H1 (cell line): ENCODE data around the gene MUS81. TPM values are rescaled to one million over a fixed set of nuclear protein-coding genes. Genes with fewer than 3 reads are reported as not detected.

Source experiments
- CTCF ChIA-PET: fragments of 300-600 bp; sonication (Branson Sonifier 250); formaldehyde crosslinking; loops from one replicate; lab custom pipeline; 2021; ENCODE audit not compliant: partially characterized antibody; lab: Charles Lee
- POLR2A ChIA-PET: fragments of 300-600 bp; sonication (Branson Sonifier 250); formaldehyde crosslinking; loops from one replicate; lab custom pipeline; 2021; ENCODE audit warnings: inconsistent platforms; ENCODE audit not compliant: partially characterized antibody; lab: Charles Lee
- DNase-seq, 2 experiments: peaks; one replicate each; pipeline versions ENCODE4 v3.0.0 to v3.0.0-alpha.2; 2010 to 2022; ENCODE audit warnings: low spot score in 2 of 2, low read depth in 1 of 2, mixed read lengths in 1 of 2
- FAIRE-seq: peaks from 2 replicates; lab custom pipeline; 2011; peaks lifted over from hg19 to GRCh38; lab: Jason Lieb, UNC
- H2AFZ ChIP-seq: 2 replicates; pipeline ENCODE4 v1.8.1; 2012; ENCODE audit warnings: low read length, inconsistent platforms
- H2AK5ac ChIP-seq: 2 replicates; pipeline ENCODE4 v1.6.1; 2013; ENCODE audit warnings: low read depth, low read length
- H2BK120ac ChIP-seq: replicated peaks from 2 replicates; pipeline ENCODE3; 2013; ENCODE audit warnings: low read depth, low read length, inconsistent platforms
- H2BK12ac ChIP-seq: 2 replicates; pipeline ENCODE4 v1.6.1; 2013; ENCODE audit warnings: low read depth, low read length
- H2BK15ac ChIP-seq: 2 replicates; pipeline ENCODE4 v1.6.1; 2013; ENCODE audit warnings: low read length
- H2BK20ac ChIP-seq: 2 replicates; pipeline ENCODE4 v1.6.1; 2013; ENCODE audit warnings: low read length
- H2BK5ac ChIP-seq: 2 replicates; pipeline ENCODE4 v1.6.1; 2013; ENCODE audit warnings: low read depth, low read length
- H3K14ac ChIP-seq: 2 replicates; pipeline ENCODE4 v1.6.1; 2013; ENCODE audit warnings: inconsistent platforms; ENCODE audit not compliant: insufficient read length
- H3K18ac ChIP-seq: 2 replicates; pipeline ENCODE4 v1.6.1; 2013; ENCODE audit warnings: low read length; ENCODE audit errors: extremely low read depth
- H3K23ac ChIP-seq: 2 replicates; pipeline ENCODE4 v1.6.1; 2013; ENCODE audit warnings: inconsistent platforms; ENCODE audit not compliant: insufficient read length
- H3K23me2 ChIP-seq: 2 replicates; pipeline ENCODE4 v1.6.1; 2013; ENCODE audit warnings: low read depth, low read length
- H3K27ac ChIP-seq: 2 replicates; pipeline ENCODE4 v1.6.1; 2011; ENCODE audit warnings: low read depth, low read length, inconsistent platforms
- H3K27me3 ChIP-seq, 4 experiments: replicated peaks in 1 of 4; 1 replicate in 1 of 4; 2 replicates in 3 of 4; pipeline versions ENCODE4 v1.6.1 to v1.8.1; 2011 to 2013; ENCODE audit warnings: low read length in 3 of 4, mild to moderate bottlenecking in 3 of 4, inconsistent platforms in 2 of 4, mixed read lengths in 2 of 4, moderate library complexity in 1 of 4; ENCODE audit not compliant: control insufficient read depth in 3 of 4, insufficient read depth in 3 of 4; ENCODE audit errors: extremely low read depth in 1 of 4
- H3K36me3 ChIP-seq, 4 experiments: 2 replicates each; pipeline versions ENCODE4 v1.6.1 to v1.8.1; 2011 to 2013; ENCODE audit warnings: mild to moderate bottlenecking in 4 of 4, low read length in 3 of 4, moderate library complexity in 2 of 4, control low read depth in 1 of 4, inconsistent platforms in 1 of 4; ENCODE audit not compliant: insufficient read depth in 4 of 4, control insufficient read depth in 2 of 4
- H3K4ac ChIP-seq: replicated peaks from 2 replicates; pipeline ENCODE3; 2013; ENCODE audit warnings: low read length, low read depth, mixed read lengths, inconsistent platforms; ENCODE audit not compliant: insufficient read length
- H3K4me1 ChIP-seq, 4 experiments: replicated peaks in 1 of 4; 1 replicate in 1 of 4; 2 replicates in 3 of 4; pipeline versions ENCODE4 v1.6.1 to v1.8.1; 2011 to 2013; ENCODE audit warnings: low read length in 3 of 4, inconsistent platforms in 2 of 4, mixed read lengths in 1 of 4; ENCODE audit not compliant: insufficient read depth in 4 of 4, control insufficient read depth in 3 of 4
- H3K4me2 ChIP-seq, 2 experiments: 2 replicates each; pipeline versions ENCODE4 v1.6.1 to v1.8.1; 2011 to 2013; ENCODE audit warnings: low read depth in 2 of 2, low read length in 2 of 2, control low read depth in 1 of 2, inconsistent platforms in 1 of 2, mild to moderate bottlenecking in 1 of 2; ENCODE audit not compliant: insufficient read depth in 1 of 2
- H3K4me3 ChIP-seq, 4 experiments: fragments of 200-600, 300-600 bp in 1 of 4; sonication (generic), shearing (Covaris generic), sonication (Bioruptor Twin) in 1 of 4; 2 replicates each; pipeline versions ENCODE4 v1.5.1 to v1.8.1; 2011 to 2016; ENCODE audit warnings: low read length in 4 of 4, low read depth in 3 of 4, control low read depth in 2 of 4, inconsistent platforms in 2 of 4, mild to moderate bottlenecking in 2 of 4, mixed read lengths in 1 of 4, moderate library complexity in 1 of 4; ENCODE audit not compliant: insufficient read depth in 2 of 4; ENCODE audit errors: extremely low read depth in 1 of 4
- H3K56ac ChIP-seq: replicated peaks from 2 replicates; pipeline ENCODE3; 2013; ENCODE audit warnings: low read depth, mild to moderate bottlenecking, mixed read lengths, low read length, inconsistent platforms; ENCODE audit not compliant: insufficient read length
- H3K79me1 ChIP-seq: 2 replicates; pipeline ENCODE4 v1.6.1; 2013; ENCODE audit warnings: low read depth, low read length, control low read depth
- H3K79me2 ChIP-seq, 2 experiments: 2 replicates each; pipeline versions ENCODE4 v1.6.1 to v1.8.1; 2012 to 2013; ENCODE audit warnings: low read length in 2 of 2, mild to moderate bottlenecking in 2 of 2, inconsistent platforms in 1 of 2; ENCODE audit not compliant: insufficient read depth in 2 of 2, control insufficient read depth in 1 of 2
- H3K9ac ChIP-seq, 4 experiments: replicated peaks in 1 of 4; 1 replicate in 1 of 4; 2 replicates in 3 of 4; pipeline versions ENCODE4 v1.6.1 to v1.8.1; 2011 to 2013; ENCODE audit warnings: low read depth in 3 of 4, low read length in 3 of 4, control low read depth in 2 of 4, mild to moderate bottlenecking in 2 of 4, moderate library complexity in 2 of 4, inconsistent platforms in 1 of 4; ENCODE audit errors: extremely low read depth in 1 of 4
- H3K9me3 ChIP-seq, 2 experiments: 2 replicates each; pipeline versions ENCODE4 v1.6.1 to v1.8.1; 2012 to 2013; ENCODE audit warnings: mild to moderate bottlenecking in 2 of 2, moderate library complexity in 2 of 2, control low read depth in 1 of 2, inconsistent platforms in 1 of 2, low read depth in 1 of 2, low read length in 1 of 2, mixed read lengths in 1 of 2; ENCODE audit not compliant: insufficient read depth in 2 of 2
- H4K20me1 ChIP-seq, 2 experiments: replicated peaks in 1 of 2; 2 replicates each; pipeline versions ENCODE3 to v1.8.1; 2011 to 2013; ENCODE audit warnings: inconsistent platforms in 2 of 2, low read length in 2 of 2, mild to moderate bottlenecking in 1 of 2; ENCODE audit not compliant: insufficient read depth in 2 of 2, control insufficient read depth in 1 of 2
- H4K5ac ChIP-seq: 2 replicates; pipeline ENCODE4 v1.6.1; 2013; ENCODE audit warnings: low read length, low read depth, mixed read lengths, inconsistent platforms; ENCODE audit not compliant: insufficient read length
- H4K8ac ChIP-seq: 2 replicates; pipeline ENCODE4 v1.8.0; 2013; ENCODE audit warnings: mild to moderate bottlenecking, moderate library complexity, low read length, inconsistent platforms; ENCODE audit not compliant: insufficient read depth; ENCODE audit errors: extremely low read depth
- H4K91ac ChIP-seq: replicated peaks from 2 replicates; pipeline ENCODE3; 2013; ENCODE audit warnings: low read length, mixed read lengths, inconsistent platforms; ENCODE audit not compliant: insufficient read length
- ATF3 ChIP-seq: IDR thresholded peaks from 2 replicates; pipeline ENCODE4 v1.6.1; 2011; ENCODE audit warnings: low read depth, mild to moderate bottlenecking, low read length; ENCODE audit not compliant: insufficient read depth
- BACH1 ChIP-seq: IDR thresholded peaks from 2 replicates; pipeline ENCODE4 v1.6.1; 2012; ENCODE audit warnings: low read length, improper control_type of control experiment
- CBX5 ChIP-seq: fragments of 300-800, 300-1000 bp; sonication (generic); IDR thresholded peaks from 2 replicates; pipeline ENCODE4 v1.7.1; 2016; ENCODE audit warnings: antibody characterized with exemption, low read length, low read depth
- CEBPB ChIP-seq: IDR thresholded peaks from 2 replicates; pipeline ENCODE4 v1.6.1; 2012; ENCODE audit warnings: low read depth, low read length
- POLR2A ChIP-seq, 2 experiments: IDR thresholded peaks; 1 replicate in 1 of 2; 2 replicates in 1 of 2; pipeline ENCODE4 v1.6.1; 2011; ENCODE audit warnings: low read depth in 2 of 2, low read length in 2 of 2, mild to moderate bottlenecking in 2 of 2; ENCODE audit errors: control extremely low read depth in 1 of 2
- SAP30 ChIP-seq: fragments of 300-600 bp; sonication (generic); IDR thresholded peaks from 2 replicates; pipeline ENCODE4 v1.7.1; 2012; ENCODE audit warnings: low read length, moderate library complexity, mild to moderate bottlenecking, inconsistent platforms; ENCODE audit not compliant: insufficient read depth, insufficient replicate concordance
- SRF ChIP-seq: IDR thresholded peaks from 2 replicates; pipeline ENCODE4 v1.6.1; 2011; ENCODE audit warnings: mild to moderate bottlenecking, low read depth, low read length, moderate library complexity
- TAF7 ChIP-seq: optimal IDR thresholded peaks from 2 replicates; pipeline ENCODE3; 2011; ENCODE audit warnings: low read depth, mild to moderate bottlenecking, inconsistent platforms, low read length, moderate library complexity, borderline replicate concordance
- USF2 ChIP-seq: IDR thresholded peaks from 2 replicates; pipeline ENCODE4 v1.6.1; 2011; ENCODE audit warnings: low read length, improper control_type of control experiment
- WGBS, 2 experiments: shearing (Covaris generic) in 1 of 2; methylation state at CpG; one replicate each; pipeline versions ENCODE4 v1.1.6 to v1.1.7; 2013 to 2015; ENCODE audit warnings: low lambda C conversion rate in 2 of 2, mixed read lengths in 2 of 2, inconsistent platforms in 1 of 2, low coverage in 1 of 2, missing lambda C conversion rate in 1 of 2; ENCODE audit not compliant: insufficient replicate concordance in 2 of 2, insufficient coverage in 1 of 2, insufficient read length in 1 of 2; ENCODE audit errors: extremely low coverage in 1 of 2, missing lambda C conversion rate in 1 of 2; 5-methylcytosine and 5-hydroxymethylcytosine counted together
- polyA plus RNA-seq, 7 experiments: library from polyadenylated mRNA; depleted of rRNA in 3 of 7; stranded (reverse) in 5 of 7; unstranded in 2 of 7; fragments of >200 nt in 5 of 7; fragments of 200-250 nt in 2 of 7; gene quantifications; 1 replicate in 5 of 7; 2 replicates in 1 of 7; 4 replicates in 1 of 7; pipeline versions ENCODE4 v1.2.1 to v1.2.3, GENCODE V29; 2011 to 2013; ENCODE audit warnings: missing spikeins in 2 of 7, mixed read lengths in 2 of 7
- total RNA-seq: library from RNA; stranded (reverse); fragmentation: NEBNext Ultra II Directional; extraction: Animal tissue kit (Norgen Biotek cat#: 25700); gene quantifications from 2 replicates; pipeline ENCODE4 v1.2.1, GENCODE V29; 2021

MUS81 gene
- total and polyA plus RNA-seq, 2 of the 8 experiments (the other 6 are each of a cell fraction or from before 2014, with no cell fraction given): 30.2 to 31.5 TPM

- peak within 1 kb of the TSS; percentile 68 to 72 (median 70) for H3K4me3 ChIP-seq
- H3K27me3 ChIP-seq: peaks cover 0 to 9% (median 6%) of the 10 kb centered on the region in 4 experiments; a peak in 4 of 7 replicates
- H3K79me1 ChIP-seq: no peaks in the 10 kb centered on the region; the same call in 1 of the 2 replicates
- H3K9ac ChIP-seq: peak within 1 kb of the TSS in 3 of 4 experiments; percentile 71 to 75 (median 71); a peak in 6 of 7 replicates
- H3K56ac ChIP-seq: peak within 1 kb of the TSS; percentile 49
- peak within 1 kb of the TSS; percentile 72 for H3K18ac ChIP-seq
- H3K4me1 ChIP-seq: peaks cover 0 to 8% (median 6%) of the 10 kb centered on the region in 4 experiments; a peak in 6 of 7 replicates
- H3K23ac ChIP-seq: peak within 1 kb of the TSS; percentile 75
- peak within 1 kb of the TSS; percentile 97 for H2AK5ac ChIP-seq
- no peaks in the 10 kb centered on the region for H3K9me3 ChIP-seq
- ChIA-PET POLR2A (interaction anchor here (1.0 to 4.0 kb wide), 11 partner anchors 9 to 195 kb away, joined by 3 to 30 read pairs (median 7); partner anchors contain the start of genes AP5B1, CFL1, KAT5 and MUS81), CTCF (interaction anchor here (0.7 to 3.9 kb wide), 19 partner anchors 10 to 226 kb away, joined by 3 to 52 read pairs (median 4); partner anchors contain the start of genes AP5B1, FIBP and MUS81)
- H4K8ac ChIP-seq: peak within 1 kb of the TSS; percentile 97
- peak within 1 kb of the TSS; percentile 96 for H2BK12ac ChIP-seq
- peak within 1 kb of the TSS; percentile 70; the same call in 1 of the 2 replicates for H3K27ac ChIP-seq
- no peaks in the 10 kb centered on the region; a peak in 1 of 8 replicates for H3K36me3 ChIP-seq
- H4K5ac ChIP-seq: peak within 1 kb of the TSS; percentile 73
- DNase-seq (peak in 1 of 2 experiments; percentile 97), FAIRE-seq (peak; percentile 58)
- H2AFZ ChIP-seq: peak within 1 kb of the TSS; percentile 97
- H3K4ac ChIP-seq: peak within 1 kb of the TSS; percentile 100
- H2BK15ac ChIP-seq: peak within 1 kb of the TSS; percentile 99
- H2BK20ac ChIP-seq: peak within 1 kb of the TSS; percentile 62; the same call in 1 of the 2 replicates
- peaks cover 0 to 9% of the 10 kb centered on the region in 2 experiments for H4K20me1 ChIP-seq
- peak within 1 kb of the TSS; percentile 89 for H2BK5ac ChIP-seq
- 6% methylated on average over 20 of the region's 63 CpGs; no CpG with 5 or more reads in 1 of the 2 experiments for WGBS, 2 experiments
- peak within 1 kb of the TSS; percentile 97 to 100 for H3K4me2 ChIP-seq
- H3K23me2 ChIP-seq: peaks cover 22% of the 10 kb centered on the region
- peaks cover 0 to 3% of the 10 kb centered on the region in 2 experiments; a peak in 1 of 4 replicates for H3K79me2 ChIP-seq
- peak within 1 kb of the TSS; percentile 35 for H2BK120ac ChIP-seq
- H4K91ac ChIP-seq: peak within 1 kb of the TSS; percentile 90
- peak within 1 kb of the TSS; percentile 100 for H3K14ac ChIP-seq
- TF ChIP-seq SAP30: no peak
- TF ChIP-seq BACH1: peak; percentile 15; the same call in 1 of the 2 replicates
- peak; percentile 60; the same call in 1 of the 2 replicates for TF ChIP-seq USF2
- no peak for TF ChIP-seq CEBPB
- TF ChIP-seq TAF7: no peak
- TF ChIP-seq ATF3: peak; percentile 72
- no peak for TF ChIP-seq CBX5
- TF ChIP-seq SRF: no peak
- TF ChIP-seq POLR2A (IDR thresholded peaks at IDR 0.05; ENCODE audit: control extremely low read depth in 1 of 2, low read depth in 2 of 2, low read length in 2 of 2): peak in 1 of 2 experiments; percentile 41; a peak in 1 of 3 replicates
Measured at GRCh38 chr11:65833297-65834030, 26.8 kb upstream of the MUS81 start, which contains the start of gene SNX32. TSS of gene SNX32 (plus strand) at chr11:65833963. CDS start at chr11:65834066, 103 bp downstream.
